GM19395 (cell line): ENCODE results near the gene CTNNA3.
A peak's percentile ranks its signal among the peaks of the same experiment; 100 is the strongest.

Experiments used
- ATAC-seq: cut with Tn5 transposase; IDR thresholded peaks from one replicate; pipeline ENCODE4 v1.9.1; 2021; ENCODE audit warnings: mild to moderate bottlenecking, moderate library complexity; ENCODE audit not compliant: unreplicated experiment

The CTNNA3 gene

DNA sequence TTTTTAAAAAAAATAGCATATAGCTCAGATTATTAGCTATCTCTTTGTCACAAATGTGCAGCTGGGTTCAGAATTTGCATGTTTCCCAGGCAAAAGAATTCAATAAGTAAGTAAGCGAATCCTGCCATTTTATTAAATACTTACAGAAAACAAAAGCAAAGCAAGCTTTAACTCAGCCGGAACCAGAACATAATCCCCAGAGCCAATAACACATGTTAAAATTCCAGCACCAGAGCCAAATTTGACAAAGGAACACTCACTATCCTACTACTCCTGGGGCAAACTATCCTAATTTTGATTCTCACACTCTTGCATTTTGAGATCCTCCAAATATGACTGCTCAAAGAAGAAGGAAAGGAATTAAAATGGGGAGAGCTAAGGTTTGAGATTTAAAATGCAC is 737.5 kb downstream of the CTNNA3 start:
- no peak for ATAC-seq

DNA sequence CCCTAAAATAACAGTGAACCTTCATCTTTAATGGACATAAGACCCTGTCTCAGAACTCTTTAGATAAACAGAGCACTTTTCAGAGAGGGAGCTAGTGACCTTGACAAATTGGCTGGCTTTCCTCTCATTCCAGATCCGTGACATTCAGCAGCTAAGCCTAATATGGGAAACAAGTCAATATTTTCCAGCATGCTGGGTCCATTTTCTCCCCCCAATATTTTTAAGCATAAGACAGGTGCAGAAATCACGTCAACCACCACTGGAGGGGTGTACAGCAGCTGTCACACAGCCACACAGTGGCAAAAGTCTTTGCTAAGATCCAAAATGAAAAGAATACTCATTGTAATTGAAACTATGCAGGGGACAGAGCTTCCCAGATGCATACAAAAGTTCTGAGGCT is 744.1 kb downstream of the CTNNA3 start:
- ATAC-seq: no peak

DNA sequence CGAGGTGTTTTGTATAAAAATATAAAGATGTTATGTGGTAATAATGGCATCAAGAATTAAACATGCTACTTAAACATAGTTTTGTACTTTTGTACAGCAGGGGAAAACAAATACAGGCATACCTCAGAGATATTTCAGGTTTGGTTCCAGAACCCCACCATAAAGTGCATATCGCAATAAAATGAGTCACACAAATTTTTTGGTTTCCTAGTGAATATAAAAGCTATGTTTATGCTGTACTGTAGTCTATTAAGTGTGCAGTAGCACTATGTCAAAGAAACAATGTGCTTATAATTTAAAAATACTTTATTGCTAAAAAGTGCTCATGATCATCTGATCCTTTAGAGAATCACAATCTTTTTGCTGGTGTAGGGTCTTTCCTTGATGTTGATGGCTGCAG is 752.4 kb downstream of the CTNNA3 start:
- ATAC-seq: no peak

DNA sequence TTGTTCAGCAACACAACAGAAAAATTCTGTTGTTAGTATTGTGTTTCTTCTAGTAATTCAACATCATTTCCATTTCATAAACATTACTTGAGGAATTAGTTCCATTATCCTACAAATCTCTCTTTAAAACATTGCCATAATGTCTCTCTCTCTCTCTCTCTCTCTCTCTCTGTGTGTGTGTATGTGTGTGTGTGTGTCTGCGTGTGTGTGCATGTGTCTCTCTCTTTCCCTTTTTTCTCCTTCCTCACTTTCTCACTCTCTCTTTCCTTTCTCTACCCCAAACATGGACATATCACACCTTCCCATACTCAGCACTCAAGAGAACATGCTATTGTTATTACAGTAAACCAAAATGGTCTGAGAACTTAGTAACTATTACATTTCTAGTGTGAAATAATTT is 753.6 kb downstream of the CTNNA3 start:
- no peak for ATAC-seq

DNA sequence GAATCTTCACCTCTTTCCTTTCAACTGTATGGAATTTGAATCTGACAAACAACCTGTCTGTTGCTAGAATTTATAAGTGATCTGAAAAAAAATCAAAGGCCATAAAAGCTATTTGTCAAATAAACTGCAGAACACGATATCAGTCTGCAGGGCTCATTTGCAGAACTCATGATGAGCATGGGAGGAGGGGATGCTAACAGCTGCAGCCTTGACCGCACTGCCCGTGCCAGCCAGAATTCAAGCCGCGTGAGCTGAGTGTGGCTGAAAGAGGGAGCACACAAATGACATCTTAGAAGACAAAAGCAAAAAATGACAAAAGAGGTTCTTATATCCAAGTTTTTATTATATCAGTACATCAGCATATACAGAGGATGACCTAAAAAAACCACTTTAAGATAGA is 754.5 kb downstream of the CTNNA3 start:
- ATAC-seq: no peak

DNA sequence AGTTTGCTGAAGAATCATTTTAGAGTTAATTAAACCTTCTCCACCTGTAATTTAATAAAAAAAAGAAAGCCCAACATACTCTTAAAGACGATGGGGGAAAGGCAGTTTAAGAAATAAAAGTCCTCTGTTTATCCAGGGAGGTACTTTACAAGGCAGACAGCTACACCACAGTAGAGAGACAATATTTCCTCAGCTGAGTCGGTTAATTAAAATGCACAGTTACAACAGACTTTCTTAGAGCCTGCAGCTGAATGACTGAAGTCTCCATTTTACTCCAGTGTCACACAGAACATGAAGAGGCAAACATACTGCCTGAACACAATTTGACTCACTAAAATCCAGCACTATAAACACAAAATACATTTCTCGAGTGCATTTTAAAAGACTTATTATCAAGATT is 755.0 kb downstream of the CTNNA3 start:
- ATAC-seq: no peak

DNA sequence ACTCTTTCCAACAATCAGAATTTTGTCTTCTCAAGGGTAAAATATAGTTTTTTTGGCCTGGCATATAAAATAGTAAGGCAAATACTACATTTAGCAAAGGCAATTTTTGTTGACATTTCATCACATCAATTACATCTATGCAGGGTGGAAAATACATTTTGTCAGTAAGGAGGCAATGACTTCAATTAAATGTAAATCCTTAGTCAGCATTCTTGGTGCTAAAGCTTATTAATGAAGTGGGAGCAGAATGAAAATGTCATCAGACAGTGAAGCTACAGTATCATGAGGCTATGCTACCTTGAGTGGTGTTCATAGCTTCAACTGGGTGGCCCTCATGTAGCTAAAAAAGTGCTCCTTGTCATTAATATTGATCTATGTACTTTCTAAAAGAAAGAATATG is 761.3 kb downstream of the CTNNA3 start:
- no peak for ATAC-seq

DNA sequence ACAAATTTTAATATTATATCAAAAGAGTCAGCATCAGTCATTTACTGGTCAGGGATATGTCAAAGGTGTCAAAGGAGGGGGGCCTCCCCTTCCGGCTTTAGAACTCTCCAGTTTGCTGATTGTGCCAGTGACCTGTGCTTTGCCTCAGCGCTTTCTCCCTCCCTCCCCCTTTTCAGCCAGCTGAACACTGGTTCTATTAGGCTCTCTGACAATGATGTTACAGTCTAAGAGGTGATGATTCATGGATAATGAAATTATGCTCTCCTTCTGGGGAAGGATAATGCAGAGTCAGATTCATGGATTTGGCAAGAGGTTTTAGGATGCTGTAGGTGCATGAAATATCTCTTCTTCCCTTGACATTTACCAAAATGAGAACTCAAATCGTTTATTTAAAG is 764.0 kb downstream of the CTNNA3 start:
- no peak for ATAC-seq

DNA sequence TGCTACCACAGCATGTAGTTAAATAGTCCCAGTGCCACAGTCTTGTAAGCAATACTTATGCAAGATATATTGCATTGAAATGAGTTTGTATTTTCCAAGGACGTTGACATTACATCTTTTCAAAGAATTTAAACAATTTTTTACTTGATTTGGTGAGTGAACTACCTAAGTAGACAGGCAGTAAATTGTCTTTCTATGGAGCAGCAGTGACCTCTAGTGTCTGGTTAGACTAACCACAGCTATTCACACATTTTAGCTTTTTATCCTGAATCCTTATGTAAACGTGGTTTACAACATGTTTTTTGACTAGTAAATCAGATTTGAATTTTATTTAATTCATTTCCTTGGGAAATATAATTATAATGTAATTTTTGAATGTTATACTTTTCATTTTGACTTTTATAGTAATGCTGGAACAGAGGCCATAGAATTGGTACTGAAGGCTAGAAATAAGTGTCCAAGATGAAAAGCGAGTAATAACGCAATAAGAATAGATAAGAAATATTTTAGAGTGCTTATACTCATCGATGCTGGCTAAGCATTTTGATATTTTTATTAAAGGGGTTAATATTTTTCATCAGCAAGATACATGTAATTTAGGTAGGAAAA is 764.6 kb downstream of the CTNNA3 start:
- peak; percentile 94 for ATAC-seq

DNA sequence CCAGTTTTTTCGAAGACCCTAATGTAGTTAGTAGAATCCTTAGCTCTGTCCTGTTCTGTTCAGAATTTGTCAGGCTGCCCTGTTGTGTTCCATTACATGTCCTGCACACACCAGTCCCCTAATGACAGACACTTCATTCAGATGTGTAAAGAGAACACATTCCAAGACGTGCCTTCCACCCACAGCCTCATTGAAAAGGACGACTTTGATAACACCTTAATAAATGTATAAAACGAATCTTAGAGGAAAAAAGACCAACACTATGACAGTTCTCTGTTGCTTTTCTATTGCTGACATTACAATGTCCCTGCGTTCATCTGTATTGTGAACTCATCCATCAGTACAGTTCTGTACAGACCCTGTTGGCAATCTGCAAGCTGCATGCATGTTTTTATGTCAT is 766.6 kb downstream of the CTNNA3 start:
- no peak for ATAC-seq

DNA sequence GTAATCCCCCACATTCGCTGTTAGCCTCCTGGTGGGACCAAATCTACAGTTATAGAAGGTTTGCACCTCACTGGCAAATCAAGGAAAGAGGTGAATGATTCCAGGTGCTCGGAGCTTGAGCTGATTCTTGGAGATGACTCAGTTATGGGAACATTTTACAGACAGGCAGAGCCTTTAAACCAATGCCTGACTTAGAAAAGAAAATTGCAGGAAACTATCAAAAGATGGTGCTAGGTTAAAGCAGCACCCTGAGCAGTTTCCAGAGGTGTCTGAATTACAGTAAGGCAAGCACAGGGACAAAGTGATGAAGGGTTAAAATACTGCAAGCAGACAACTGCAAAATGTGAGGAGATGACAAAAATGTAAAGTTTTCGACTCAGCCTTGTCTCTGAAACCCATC is 767.2 kb downstream of the CTNNA3 start:
- no peak for ATAC-seq

DNA sequence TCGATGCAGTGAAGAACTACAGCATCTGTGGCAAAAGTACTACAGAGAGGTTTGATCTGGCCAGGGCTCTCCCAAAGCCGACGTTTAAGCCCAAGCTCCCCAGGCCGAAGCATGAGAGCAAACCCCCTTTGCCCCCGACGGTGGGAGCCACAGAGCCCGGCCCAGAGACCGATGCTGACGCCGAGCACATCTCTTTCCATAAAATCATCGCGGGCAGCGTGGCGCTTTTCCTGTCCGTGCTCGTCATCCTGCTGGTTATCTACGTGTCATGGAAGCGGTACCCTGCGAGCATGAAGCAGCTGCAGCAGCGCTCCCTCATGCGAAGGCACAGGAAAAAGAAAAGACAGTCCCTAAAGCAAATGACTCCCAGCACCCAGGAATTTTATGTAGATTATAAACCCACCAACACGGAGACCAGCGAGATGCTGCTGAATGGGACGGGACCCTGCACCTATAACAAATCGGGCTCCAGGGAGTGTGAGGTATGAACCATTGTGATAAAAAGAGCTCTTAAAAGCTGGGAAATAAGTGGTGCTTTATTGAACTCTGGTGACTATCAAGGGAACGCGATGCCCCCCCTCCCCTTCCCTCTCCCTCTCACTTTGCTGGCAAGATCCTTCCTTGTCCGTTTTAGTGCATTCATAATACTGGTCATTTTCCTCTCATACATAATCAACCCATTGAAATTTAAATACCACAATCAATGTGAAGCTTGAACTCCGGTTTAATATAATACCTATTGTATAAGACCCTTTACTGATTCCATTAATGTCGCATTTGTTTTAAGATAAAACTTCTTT is 767.8 kb downstream of the CTNNA3 start:
- ATAC-seq: no peak

DNA sequence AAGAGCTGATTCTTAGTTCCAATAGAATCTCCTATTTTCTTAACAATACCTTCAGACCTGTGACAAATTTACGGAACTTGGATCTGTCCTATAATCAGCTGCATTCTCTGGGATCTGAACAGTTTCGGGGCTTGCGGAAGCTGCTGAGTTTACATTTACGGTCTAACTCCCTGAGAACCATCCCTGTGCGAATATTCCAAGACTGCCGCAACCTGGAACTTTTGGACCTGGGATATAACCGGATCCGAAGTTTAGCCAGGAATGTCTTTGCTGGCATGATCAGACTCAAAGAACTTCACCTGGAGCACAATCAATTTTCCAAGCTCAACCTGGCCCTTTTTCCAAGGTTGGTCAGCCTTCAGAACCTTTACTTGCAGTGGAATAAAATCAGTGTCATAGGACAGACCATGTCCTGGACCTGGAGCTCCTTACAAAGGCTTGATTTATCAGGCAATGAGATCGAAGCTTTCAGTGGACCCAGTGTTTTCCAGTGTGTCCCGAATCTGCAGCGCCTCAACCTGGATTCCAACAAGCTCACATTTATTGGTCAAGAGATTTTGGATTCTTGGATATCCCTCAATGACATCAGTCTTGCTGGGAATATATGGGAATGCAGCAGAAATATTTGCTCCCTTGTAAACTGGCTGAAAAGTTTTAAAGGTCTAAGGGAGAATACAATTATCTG is 768.6 kb downstream of the CTNNA3 start:
- no peak for ATAC-seq

DNA sequence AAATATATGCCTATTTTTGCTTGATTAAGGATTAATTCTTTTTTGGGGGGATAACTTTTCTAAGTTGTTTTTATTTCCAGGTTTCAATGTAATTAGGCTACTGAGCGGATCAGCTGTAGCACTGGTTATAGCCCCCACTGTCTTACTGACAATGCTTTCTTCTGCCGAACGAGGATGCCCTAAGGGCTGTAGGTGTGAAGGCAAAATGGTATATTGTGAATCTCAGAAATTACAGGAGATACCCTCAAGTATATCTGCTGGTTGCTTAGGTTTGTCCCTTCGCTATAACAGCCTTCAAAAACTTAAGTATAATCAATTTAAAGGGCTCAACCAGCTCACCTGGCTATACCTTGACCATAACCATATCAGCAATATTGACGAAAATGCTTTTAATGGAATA is 769.2 kb downstream of the CTNNA3 start:
- no peak for ATAC-seq

DNA sequence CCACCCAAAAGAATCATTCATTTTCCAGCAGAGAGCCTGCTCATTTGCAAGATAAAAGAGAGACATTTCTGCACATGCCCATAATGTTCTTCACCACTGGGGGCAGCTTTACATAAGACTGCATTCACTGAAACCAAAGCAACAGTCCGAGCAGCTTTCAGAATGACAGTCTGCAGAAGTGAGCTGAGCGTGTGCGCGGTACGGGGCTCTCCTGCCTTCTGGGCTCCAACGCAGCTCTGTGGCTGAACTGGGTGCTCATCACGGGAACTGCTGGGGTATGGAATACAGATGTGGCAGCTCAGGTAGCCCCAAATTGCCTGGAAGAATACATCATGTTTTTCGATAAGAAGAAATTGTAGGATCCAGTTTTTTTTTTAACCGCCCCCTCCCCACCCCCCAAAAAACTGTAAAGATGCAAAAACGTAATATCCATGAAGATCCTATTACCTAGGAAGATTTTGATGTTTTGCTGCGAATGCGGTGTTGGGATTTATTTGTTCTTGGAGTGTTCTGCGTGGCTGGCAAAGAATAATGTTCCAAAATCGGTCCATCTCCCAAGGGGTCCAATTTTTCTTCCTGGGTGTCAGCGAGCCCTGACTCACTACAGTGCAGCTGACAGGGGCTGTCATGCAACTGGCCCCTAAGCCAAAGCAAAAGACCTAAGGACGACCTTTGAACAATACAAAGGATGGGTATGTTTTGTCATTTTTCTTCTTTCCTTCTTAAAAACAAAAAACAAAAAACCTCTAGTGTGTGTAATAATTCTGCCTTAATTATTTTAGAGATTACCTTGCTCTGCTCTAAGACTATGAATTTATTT is 769.9 kb downstream of the CTNNA3 start, which contains the start of gene LRRTM3:
Gene LRRTM3, plus strand, starts transcription at position 141 of the 820 bp plus-strand sequence.
- peak; percentile 100 for ATAC-seq

DNA sequence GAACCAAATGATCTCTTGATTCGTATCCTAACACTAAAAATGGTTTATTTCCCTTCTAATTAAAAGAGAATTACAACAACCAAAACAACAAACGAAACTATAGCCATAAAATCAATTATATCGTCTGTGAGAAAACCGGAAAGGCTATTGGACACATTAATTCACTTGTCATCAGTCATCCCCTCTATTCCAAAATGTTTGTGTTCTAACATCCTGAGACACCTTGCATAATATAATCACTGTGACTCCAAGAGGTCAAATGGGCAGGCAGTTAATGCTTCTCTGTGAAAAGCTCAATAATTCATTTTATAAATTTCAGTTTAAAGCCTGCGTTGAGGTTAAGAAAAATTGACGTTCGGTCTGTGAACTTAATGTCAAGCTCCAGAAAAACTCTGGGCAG is 770.6 kb downstream of the CTNNA3 start:
- peak; percentile 3 for ATAC-seq

DNA sequence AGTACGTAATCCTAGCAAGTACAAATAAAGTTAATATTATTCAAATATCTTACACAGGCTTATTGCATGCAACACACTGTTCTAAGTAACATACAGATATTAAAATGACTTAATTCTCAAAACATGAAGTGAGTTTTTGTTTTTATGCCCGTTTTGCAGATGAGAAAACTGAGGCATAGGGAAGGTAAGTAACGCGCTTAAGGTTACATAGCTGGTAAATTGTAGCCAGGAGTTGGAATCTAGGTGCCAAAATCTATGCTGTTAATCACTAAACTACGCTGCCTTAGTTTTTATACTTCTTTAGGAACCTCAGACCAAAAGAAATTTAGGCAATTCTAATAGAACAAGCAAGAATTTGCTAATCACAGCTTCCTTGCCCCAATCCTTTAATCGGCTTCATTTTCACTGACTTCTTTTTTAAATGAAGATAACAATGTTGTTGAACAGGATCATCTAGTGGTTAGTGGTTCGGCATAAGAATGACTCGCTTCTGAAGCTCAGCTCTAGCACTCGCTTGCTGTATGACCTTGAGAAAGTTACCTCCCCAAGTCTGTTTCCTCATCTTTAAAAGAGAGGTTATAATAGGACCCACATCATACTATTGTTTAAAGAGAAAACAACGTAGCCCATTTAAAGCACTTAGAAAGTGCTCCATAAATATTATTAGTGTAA is 771.2 kb downstream of the CTNNA3 start:
- no peak for ATAC-seq

DNA sequence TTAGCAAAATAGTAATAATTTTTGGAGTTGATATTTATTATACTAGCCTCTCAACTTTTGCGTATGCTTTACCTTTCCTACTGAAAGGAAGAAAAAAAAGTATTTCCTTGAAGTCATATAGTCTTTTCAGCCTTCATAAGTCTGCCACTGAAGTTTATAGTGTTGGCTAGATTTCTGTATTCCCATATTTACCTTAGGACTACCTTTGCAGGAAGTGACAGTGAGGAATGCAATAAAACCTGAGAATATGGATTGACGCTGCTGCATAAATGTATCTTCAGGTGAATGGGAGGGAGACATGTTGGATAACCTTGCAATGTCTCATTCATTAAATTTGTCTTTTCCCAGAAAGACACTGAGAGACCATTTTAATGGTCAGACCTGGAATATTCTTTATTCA is 776.7 kb downstream of the CTNNA3 start:
- ATAC-seq: no peak

DNA sequence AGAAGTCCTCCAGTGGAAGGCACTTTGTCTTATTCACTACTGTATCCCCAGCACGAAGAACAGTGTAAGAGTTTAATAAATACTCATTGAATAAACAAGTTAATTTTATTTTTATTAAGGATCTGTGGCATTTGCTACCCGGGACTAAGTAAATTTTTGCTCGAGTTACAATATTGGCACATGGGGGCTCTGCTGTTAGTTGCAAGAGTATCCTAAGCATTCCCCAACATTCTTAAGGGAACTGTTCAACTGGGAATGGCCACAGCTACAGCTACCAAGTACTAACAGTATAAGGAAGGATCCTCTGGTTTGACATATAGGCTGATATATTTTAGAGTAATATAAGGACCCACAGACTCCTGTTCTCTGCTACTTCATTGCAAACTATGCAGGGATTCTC is 778.9 kb downstream of the CTNNA3 start:
- ATAC-seq: no peak

DNA sequence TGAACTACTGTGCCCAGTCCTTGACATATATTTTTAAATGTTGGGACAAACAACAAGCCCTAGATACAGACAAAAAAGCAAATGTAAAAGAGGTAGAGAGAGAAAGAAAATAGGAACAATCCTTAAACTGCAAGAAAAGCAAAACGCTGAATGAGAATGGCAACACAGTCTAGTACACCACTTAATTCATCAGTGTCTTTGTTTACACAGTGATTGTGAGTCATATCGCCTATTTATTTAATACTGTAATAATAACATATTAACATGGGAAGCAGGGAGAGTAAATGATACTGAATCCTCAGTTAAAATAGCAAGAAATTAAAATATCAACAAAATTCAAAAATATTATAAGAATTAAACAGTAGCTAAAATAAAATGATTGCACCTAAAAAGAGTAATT is 780.0 kb downstream of the CTNNA3 start:
- no peak for ATAC-seq

DNA sequence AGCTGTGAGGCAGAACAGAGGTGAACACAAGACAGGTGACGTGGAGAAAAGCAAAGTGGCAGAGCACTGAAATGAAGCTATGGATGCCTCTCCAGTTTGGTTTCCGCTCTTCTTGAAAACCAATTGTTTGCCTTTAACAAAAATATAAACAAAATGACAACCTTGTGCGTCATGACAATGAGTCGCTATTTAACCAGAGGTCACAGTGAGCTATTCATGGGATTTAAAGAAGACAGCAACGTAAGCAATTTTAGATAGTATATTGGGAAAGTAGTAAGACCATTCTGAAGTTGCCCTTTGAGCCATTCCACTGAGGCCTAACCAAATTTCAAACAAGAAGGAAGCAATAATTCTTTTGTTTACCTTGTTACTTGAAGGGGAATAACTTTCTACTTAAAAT is 785.3 kb downstream of the CTNNA3 start:
- no peak for ATAC-seq
